ENCODE data around the gene ZNF212.
"Not testable (repeated sequence)": the region's sequence is repeated elsewhere in the genome, so short reads cannot be mapped to it uniquely, and the experiment has no call there.

Gene ZNF212

DNA sequence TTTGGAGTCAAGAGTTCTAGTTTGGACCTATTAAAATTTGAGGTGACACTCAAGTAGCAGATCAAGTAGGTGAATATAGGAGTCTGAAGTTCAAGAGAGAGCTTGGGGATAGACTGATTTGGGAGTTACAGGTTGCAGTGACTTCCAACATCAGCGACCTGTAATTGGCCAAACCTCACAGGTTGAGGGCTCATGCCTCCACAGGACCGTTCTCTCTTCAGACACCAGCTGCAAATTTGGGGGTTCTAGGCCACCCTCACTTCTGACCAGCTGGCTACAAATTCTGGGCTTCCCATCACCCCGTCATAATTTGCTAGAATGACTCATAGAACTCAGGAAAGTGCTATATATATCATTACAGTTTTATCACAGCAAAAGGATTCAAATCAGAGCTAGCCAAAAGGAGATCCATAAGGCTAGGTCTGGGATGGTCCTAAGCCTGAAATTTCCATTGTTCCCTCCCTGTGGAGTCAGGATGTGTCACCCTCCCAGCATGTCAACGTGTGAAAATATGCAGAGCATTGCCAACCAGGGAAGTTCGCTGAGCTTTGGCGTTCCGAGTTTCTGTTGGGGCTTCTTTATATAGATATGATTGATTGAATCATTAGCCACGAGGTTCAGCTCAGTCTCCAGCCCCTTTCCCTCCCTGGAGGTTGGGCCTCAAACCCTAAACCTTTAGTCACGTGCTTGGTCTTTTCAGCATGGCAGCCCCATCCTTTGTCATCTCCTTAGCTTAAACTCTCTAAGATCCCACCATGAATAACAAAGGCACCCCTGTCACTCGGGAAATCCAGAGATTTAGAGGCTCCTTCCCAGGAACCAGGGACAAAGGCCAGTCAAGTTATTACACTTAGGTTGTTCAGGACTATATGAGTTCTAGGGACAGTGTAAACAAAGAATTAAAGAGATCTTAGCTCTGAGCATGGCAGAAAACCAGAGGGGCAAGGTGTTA is 20.7 kb upstream of the ZNF212 start:
- in situ Hi-C loops (cut with MboI; ENCODE audit: low sequenced_read_pairs) = no loop called here

- in situ Hi-C loops (cut with MboI; ENCODE audit: low sequenced_read_pairs) = no loop called here
Measured at GRCh38 chr7:149220534-149220933, 18.9 kb upstream of the ZNF212 start.

DNA sequence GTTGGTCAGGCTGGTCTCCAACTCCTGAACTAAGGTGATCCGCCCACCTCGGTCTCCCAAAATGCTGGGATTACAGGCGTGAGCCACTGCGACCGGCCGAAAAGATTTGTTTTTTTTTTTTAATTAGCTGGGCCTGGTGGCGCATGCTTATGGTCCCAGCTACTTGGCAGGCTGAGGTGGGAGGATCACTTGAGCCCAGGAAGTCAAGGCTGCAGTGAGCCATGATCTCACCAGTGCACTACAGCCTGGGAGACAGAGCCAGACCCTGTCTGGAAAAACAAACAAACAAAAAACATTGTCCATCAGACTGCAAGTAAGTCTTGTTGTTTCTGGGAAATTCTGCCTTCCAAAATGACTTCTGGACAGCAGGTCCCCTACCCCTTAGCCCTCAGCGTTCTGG is 16.3 kb upstream of the ZNF212 start:
- in situ Hi-C loops (cut with MboI; ENCODE audit: low sequenced_read_pairs) = no loop called here

- in situ Hi-C loops (cut with MboI; ENCODE audit: low sequenced_read_pairs) = no loop called here
Measured at GRCh38 chr7:149223761-149224160, 15.7 kb upstream of the ZNF212 start.

DNA sequence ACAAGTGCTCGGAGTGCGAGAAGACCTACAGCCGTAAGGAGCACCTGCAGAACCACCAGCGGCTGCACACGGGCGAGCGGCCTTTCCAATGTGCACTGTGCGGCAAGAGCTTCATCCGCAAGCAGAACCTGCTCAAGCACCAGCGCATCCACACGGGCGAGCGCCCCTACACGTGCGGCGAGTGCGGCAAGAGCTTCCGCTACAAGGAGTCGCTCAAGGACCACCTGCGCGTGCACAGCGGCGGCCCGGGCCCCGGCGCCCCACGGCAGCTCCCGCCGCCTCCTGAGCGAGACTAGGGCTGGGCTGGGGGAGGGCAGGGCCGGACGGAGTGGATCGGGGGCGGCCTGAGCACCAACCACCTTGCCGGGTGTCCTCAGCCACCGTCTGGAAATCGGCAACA is 15.1 kb upstream of the ZNF212 start:
- in situ Hi-C loops (cut with MboI; ENCODE audit: low sequenced_read_pairs) = no loop called here

- in situ Hi-C loops (cut with MboI; ENCODE audit: low sequenced_read_pairs) = no loop called here
Measured at GRCh38 chr7:149225106-149225505, 14.3 kb upstream of the ZNF212 start.

DNA sequence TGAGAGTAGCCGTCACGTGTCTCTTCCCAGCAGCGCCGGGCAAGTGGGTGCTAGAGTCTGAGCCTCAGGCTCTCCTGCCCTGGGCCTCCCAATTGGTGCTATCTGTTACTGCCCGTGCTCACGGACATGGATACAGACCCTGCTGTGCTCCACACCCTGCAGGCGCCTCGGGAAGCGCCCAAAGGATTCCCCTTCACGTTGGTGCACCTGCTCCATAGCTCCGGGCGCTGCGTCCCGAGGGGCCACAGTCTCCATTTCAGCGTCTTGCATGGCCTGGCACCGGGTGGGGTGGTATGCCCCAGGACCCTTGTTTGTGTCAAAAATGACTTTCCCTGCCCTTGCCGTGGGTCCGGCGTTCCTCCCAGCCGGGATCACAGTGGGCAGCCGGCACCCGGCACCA is 13.8 kb upstream of the ZNF212 start:
- in situ Hi-C loops (cut with MboI; ENCODE audit: low sequenced_read_pairs) = no loop called here

DNA sequence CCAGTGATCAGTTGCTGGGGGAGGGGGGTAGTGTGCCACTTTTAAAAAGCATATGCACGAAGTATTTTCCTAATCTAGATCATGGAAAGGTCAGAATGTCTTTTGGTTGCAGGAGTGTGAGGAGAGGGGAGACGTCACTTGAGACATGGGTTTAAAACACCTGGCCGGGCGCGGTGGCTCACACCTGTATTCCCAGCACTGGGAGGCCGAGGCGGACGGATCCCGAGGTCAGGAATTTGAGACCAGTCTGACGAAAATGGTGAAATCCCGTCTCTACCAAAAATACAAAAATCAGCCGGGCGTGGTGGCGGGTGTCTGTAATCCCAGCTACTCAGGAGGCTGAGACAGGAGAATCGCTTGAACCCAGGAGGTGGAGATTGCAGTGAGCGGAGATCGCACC is 13.1 kb upstream of the ZNF212 start:
- in situ Hi-C loops (cut with MboI; ENCODE audit: low sequenced_read_pairs) = not testable (repeated sequence)

DNA sequence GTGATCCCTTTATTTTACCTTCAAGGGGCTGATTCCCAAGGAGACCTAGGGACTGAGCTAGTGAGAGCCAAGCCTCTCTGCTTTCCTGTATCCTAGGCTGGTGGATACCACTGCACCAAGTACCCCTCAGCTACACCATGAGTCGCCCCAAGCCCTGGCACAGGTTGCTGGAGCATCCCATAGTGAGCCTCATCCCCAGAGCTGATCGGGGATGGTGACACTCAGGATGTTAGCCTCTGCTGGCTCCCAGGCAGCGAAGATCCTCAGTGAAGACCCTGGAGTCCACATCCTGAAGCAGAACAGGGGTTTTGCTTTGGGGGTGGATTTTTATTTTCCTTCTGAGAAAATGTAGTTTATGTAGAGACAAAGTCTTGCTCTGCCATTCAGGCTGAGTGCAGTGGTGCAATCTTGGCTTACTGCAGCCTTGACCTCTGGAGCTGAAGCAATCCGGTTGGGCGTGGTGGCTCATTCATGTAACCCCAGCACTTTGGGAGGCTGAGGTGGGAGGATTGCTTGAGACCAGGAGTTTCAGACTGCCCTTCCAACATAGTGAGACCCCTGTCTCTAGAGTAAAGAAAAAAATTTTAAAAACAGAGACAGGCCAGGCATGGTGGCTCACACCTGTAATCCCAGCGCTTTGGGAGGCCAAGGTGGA is 12.5 kb upstream of the ZNF212 start:
- in situ Hi-C loops (cut with MboI; ENCODE audit: low sequenced_read_pairs) = no loop called here

GRCh38 chr7:149228831-149229471 is 10.5 kb upstream of the ZNF212 start:
- in situ Hi-C loops (cut with MboI; ENCODE audit: low sequenced_read_pairs) = no loop called here

GRCh38 chr7:149229526-149229925 is 9.9 kb upstream of the ZNF212 start:
- in situ Hi-C loops (cut with MboI; ENCODE audit: low sequenced_read_pairs) = no loop called here

- in situ Hi-C loops (cut with MboI; ENCODE audit: low sequenced_read_pairs) = no loop called here
Measured at GRCh38 chr7:149232362-149232761, 7.1 kb upstream of the ZNF212 start.

DNA sequence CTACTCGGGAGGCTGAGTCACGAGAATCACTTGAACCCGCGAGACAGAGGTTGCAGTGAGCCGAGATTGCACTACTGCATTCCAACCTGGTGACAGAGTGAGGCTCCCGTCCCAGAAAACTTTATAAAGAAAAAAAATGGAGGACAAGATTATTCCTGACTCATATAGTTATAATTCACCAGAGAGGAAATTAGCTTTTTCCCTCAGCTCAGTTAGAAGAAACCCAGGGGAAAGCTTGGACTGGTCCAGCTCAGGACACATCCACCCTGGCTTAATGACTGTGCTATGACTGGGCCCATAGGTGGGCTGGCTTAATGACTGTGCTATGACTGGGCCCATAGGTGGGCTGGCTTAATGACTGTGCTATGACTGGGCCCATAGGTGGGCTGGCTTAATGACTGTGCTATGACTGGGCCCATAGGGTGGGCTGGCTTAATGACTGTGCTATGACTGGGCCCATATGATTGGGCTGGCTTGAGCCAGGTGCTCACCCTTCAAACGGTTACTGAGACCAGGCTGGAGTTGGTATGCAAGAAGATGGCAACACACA is 5.7 kb upstream of the ZNF212 start:
- in situ Hi-C loops (cut with MboI; ENCODE audit: low sequenced_read_pairs) = not testable (repeated sequence)

- in situ Hi-C loops (cut with MboI; ENCODE audit: low sequenced_read_pairs) = no loop called here
Measured at GRCh38 chr7:149237502-149237901, 1.9 kb upstream of the ZNF212 start.

- in situ Hi-C loops (cut with MboI; ENCODE audit: low sequenced_read_pairs) = no loop called here
Measured at GRCh38 chr7:149238051-149238450, 1.4 kb upstream of the ZNF212 start.

DNA sequence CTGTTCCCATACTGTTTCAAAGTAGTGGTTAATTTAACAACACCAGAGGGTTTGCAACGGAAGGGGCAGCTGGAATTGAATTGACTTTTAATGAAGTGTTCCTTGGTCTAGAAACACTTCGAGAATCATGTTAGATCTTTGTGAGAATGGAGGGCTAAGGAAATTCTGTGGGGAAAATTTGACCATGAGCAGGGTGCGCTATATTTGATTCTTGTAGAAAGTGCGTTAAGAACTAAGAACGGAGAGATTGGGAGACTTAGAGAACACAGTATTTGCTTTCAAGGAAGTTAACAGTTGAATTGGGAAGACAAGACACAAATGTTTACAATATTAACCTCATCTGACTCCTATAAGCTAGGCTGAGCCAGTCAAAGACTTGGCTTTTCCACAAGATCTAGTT is 1.2 kb downstream of the ZNF212 start:
- in situ Hi-C loops (cut with MboI; ENCODE audit: low sequenced_read_pairs) = no loop called here

- in situ Hi-C loops (cut with MboI; ENCODE audit: low sequenced_read_pairs) = no loop called here
Measured at GRCh38 chr7:149241696-149242095, 2.2 kb downstream of the ZNF212 start.

GRCh38 chr7:149245244-149245643 is 5.8 kb downstream of the ZNF212 start:
- in situ Hi-C loops (cut with MboI; ENCODE audit: low sequenced_read_pairs) = no loop called here

GRCh38 chr7:149245744-149246143 is 6.3 kb downstream of the ZNF212 start:
- in situ Hi-C loops (cut with MboI; ENCODE audit: low sequenced_read_pairs) = no loop called here

GRCh38 chr7:149248777-149249176 is 9.3 kb downstream of the ZNF212 start:
- in situ Hi-C loops (cut with MboI; ENCODE audit: low sequenced_read_pairs) = no loop called here

DNA sequence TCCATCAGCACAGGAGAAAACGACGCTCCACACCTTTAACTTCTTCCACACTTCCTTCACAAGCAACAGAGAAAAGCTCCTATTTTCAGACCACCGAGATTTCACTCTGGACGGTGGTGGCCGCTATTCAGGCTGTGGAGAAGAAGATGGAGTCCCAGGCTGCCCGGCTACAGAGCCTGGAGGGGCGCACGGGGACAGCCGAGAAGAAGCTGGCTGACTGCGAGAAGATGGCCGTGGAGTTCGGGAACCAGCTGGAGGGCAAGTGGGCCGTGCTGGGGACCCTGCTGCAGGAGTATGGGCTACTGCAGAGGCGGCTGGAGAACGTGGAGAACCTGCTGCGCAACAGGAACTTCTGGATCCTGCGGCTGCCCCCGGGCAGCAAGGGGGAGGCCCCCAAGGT is 10.7 kb downstream of the ZNF212 start:
- in situ Hi-C loops (cut with MboI; ENCODE audit: low sequenced_read_pairs) = not testable (repeated sequence)
